ENCODE data around the gene EXD3. TPM values are rescaled to one million over a fixed set of nuclear protein-coding genes. Genes with fewer than 3 reads are reported as not detected.

Gene EXD3
- total RNA-seq, 3 donors from 2014 or later = 7.7 to 28.7 (median 20.6) TPM

GRCh38 chr9:137278721-137279711 lies 143.9 kb downstream of the EXD3 start:
- peaks cover 5 to 7% of the 10 kb centered on the region in 2 donors for H3K4me1 ChIP-seq
- H3K4me3 ChIP-seq = peak overlapping the region; percentile 47 to 60 (median 51)

GRCh38 chr9:137278061-137278701 lies 144.8 kb downstream of the EXD3 start:
- no peaks in the 10 kb centered on the region for H3K9me3 ChIP-seq
- peak overlapping the region in 1 of 2 donors; percentile 63 for H3K27ac ChIP-seq
- DNase-seq (ENCODE audit: low spot score in 2 of 2) = no peak
- intact Hi-C loops (cut with DNase I; ENCODE audit: low total_unique reads) = no loop called here
- peak overlapping the region; percentile 47 to 60 (median 51) for H3K4me3 ChIP-seq
- H3K27me3 ChIP-seq = peaks cover 2 to 20% of the 10 kb centered on the region in 2 donors
- peaks cover 5 to 7% of the 10 kb centered on the region in 2 donors for H3K4me1 ChIP-seq
- no peak for TF ChIP-seq POLR2AphosphoS5 (IDR thresholded peaks at IDR 0.05)
- TF ChIP-seq POLR2A (IDR thresholded peaks at IDR 0.05) = no peak
- no peak for TF ChIP-seq CTCF (IDR thresholded peaks at IDR 0.05)
- H3K36me3 ChIP-seq = no peaks in the 10 kb centered on the region

More at GRCh38 chr9:137278721-137279711, 143.9 kb downstream of the EXD3 start:
- Histone ChIP-seq H3K27ac (no peak overlapping the region), H3K36me3 (no peaks in the 10 kb centered on the region), H3K27me3 (peaks cover 2 to 20% of the 10 kb centered on the region in 2 donors), H3K9me3 (no peaks in the 10 kb centered on the region)
- no peak for TF ChIP-seq POLR2A (IDR thresholded peaks at IDR 0.05)
- TF ChIP-seq POLR2AphosphoS5 (IDR thresholded peaks at IDR 0.05) = no peak
- no peak for TF ChIP-seq CTCF (IDR thresholded peaks at IDR 0.05)
- DNase-seq (ENCODE audit: low spot score in 2 of 2) = no peak
- intact Hi-C loops (cut with DNase I; ENCODE audit: low total_unique reads) = no loop called here

- peaks cover 2 to 20% of the 10 kb centered on the region in 2 donors for H3K27me3 ChIP-seq
- peak within 1 kb of the TSS; percentile 47 to 60 (median 51) for H3K4me3 ChIP-seq
- TF ChIP-seq POLR2AphosphoS5 (IDR thresholded peaks at IDR 0.05) (peak in 1 of 3 donors; percentile 31), CTCF (IDR thresholded peaks at IDR 0.05) (no peak)
- intact Hi-C loops (cut with DNase I; ENCODE audit: low total_unique reads) = no loop called here
- peaks cover 5 to 7% of the 10 kb centered on the region in 2 donors for H3K4me1 ChIP-seq
- H3K27ac ChIP-seq = peak within 1 kb of the TSS; percentile 51 to 89
- no peaks in the 10 kb centered on the region for H3K9me3 ChIP-seq
- DNase-seq (ENCODE audit: low spot score in 2 of 2) = no peak
- peaks cover 3% of the 10 kb centered on the region for H3K36me3 ChIP-seq
Measured at GRCh38 chr9:137277329-137278041, 145.5 kb downstream of the EXD3 start, which contains the start of gene TOR4A. Gene TOR4A (plus strand): TSS chr9:137277726. CDS start chr9:137278690, 964 bp downstream.

- Histone ChIP-seq H3K4me1 (peaks cover 5 to 7% of the 10 kb centered on the region in 2 donors), H3K27ac (peak overlapping the region; percentile 51 to 89), H3K4me3 (peak overlapping the region; percentile 47 to 60 (median 51)), H3K36me3 (peaks cover 5% of the 10 kb centered on the region), H3K27me3 (peaks cover 2 to 20% of the 10 kb centered on the region in 2 donors), H3K9me3 (no peaks in the 10 kb centered on the region)
- intact Hi-C loops (cut with DNase I; ENCODE audit: low total_unique reads) = no loop called here
- no peak for DNase-seq (ENCODE audit: low spot score in 2 of 2)
- TF ChIP-seq POLR2A (IDR thresholded peaks at IDR 0.05) (no peak), POLR2AphosphoS5 (IDR thresholded peaks at IDR 0.05) (no peak), CTCF (IDR thresholded peaks at IDR 0.05) (no peak)
Measured at GRCh38 chr9:137276473-137277328, 146.3 kb downstream of the EXD3 start.

Measured in breast epithelium (tissue), 4 donors.